ENCODE data around the gene CLCN4. TPM values are rescaled to one million over a fixed set of nuclear protein-coding genes. Genes with fewer than 3 reads are reported as not detected.

CLCN4 gene
- total RNA-seq, 2 experiments from 2014 or later, result not detected

DNA sequence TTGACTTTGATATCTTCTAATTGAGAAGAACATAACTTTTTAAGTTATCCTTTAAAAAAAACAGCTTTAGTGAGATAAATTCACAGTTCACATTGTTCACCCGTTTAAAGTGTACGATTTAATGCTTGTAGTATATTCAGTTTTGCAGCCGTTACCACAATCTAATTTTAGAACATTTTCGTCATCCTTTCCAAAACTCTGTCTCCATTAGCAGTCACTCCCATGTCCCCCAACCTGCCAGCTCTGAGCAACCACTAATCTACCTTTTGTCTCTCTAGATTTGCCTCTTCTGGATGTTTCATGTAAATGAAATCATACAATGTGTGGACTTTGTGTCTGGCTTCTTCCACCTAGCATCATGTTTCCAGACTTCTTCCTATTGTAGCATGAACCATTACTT lies 38.6 kb downstream of the CLCN4 start:
- intact Hi-C loops (cut with DNase I, micrococcal nuclease), result no loop called here

DNA sequence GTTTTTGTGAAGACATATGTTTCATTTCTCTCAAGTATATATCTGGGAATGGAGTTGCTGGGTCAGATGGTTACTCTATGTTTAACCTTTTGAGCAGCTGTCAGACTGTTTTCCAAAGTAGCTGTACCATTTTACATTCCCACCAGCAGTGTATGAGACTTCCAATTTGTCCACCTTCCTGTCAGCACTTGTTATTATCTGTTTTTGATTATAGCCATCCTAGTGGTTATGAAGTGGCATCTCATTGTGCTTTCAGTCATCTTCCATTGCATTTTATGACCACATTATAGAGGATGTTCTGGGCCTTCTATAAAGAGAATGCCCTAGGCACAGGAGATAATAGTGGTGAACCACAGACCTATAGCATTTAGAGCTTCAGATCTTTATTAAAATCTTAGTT lies 39.2 kb downstream of the CLCN4 start:
- Histone ChIP-seq H3K36me3 (ENCODE audit: insufficient read depth, low read length) (no peaks in the 10 kb centered on the region), H3K27ac (ENCODE audit: low read depth in 1 of 2, low read length in 2 of 2) (no peak overlapping the region), H3K27me3 (ENCODE audit: control insufficient read depth in 1 of 2, insufficient read depth in 2 of 2, low read length in 2 of 2) (no peaks in the 10 kb centered on the region), H3K4me3 (ENCODE audit: low read length) (no peak overlapping the region), H3K9me3 (ENCODE audit: control insufficient read depth in 1 of 2, insufficient read depth in 1 of 2, low read length in 2 of 2) (no peaks in the 10 kb centered on the region), H3K4me1 (ENCODE audit: insufficient read depth, low read length) (no peaks in the 10 kb centered on the region)
- H3K27me3 Mint-ChIP-seq, result peaks cover 9% of the 10 kb centered on the region
- DNase-seq, result no peak
- no peaks in the 10 kb centered on the region for H3K36me3 Mint-ChIP-seq (ENCODE audit: low read depth)
- ATAC-seq (ENCODE audit: poor library complexity), result no peak
- H3K4me3 Mint-ChIP-seq, result no peak overlapping the region
- ChIA-PET POLR2A (no interaction called here), CTCF (no interaction called here)
- no peaks in the 10 kb centered on the region for H3K9me3 Mint-ChIP-seq
- intact Hi-C loops (cut with DNase I, micrococcal nuclease), result no loop called here
- TF ChIP-seq, protein P1, sequence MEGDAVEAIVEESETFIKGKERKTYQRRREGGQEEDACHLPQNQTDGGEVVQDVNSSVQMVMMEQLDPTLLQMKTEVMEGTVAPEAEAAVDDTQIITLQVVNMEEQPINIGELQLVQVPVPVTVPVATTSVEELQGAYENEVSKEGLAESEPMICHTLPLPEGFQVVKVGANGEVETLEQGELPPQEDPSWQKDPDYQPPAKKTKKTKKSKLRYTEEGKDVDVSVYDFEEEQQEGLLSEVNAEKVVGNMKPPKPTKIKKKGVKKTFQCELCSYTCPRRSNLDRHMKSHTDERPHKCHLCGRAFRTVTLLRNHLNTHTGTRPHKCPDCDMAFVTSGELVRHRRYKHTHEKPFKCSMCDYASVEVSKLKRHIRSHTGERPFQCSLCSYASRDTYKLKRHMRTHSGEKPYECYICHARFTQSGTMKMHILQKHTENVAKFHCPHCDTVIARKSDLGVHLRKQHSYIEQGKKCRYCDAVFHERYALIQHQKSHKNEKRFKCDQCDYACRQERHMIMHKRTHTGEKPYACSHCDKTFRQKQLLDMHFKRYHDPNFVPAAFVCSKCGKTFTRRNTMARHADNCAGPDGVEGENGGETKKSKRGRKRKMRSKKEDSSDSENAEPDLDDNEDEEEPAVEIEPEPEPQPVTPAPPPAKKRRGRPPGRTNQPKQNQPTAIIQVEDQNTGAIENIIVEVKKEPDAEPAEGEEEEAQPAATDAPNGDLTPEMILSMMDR (IDR thresholded peaks at IDR 0.05), result no peak
- no peak overlapping the region for H3K27ac Mint-ChIP-seq
- H3K4me1 Mint-ChIP-seq (ENCODE audit: low read depth), result peaks cover 5% of the 10 kb centered on the region

More for the DNA sequence above, 38.6 kb downstream of the CLCN4 start:
- no peak for ATAC-seq (ENCODE audit: poor library complexity)
- ChIA-PET CTCF (no interaction called here), POLR2A (no interaction called here)
- peaks cover 5% of the 10 kb centered on the region for H3K4me1 Mint-ChIP-seq (ENCODE audit: low read depth)
- no peak overlapping the region for H3K4me3 Mint-ChIP-seq
- H3K4me3 ChIP-seq (ENCODE audit: low read length), result no peak overlapping the region
- no peaks in the 10 kb centered on the region for H3K4me1 ChIP-seq (ENCODE audit: insufficient read depth, low read length)
- no peaks in the 10 kb centered on the region for H3K36me3 Mint-ChIP-seq (ENCODE audit: low read depth)
- no peaks in the 10 kb centered on the region for H3K36me3 ChIP-seq (ENCODE audit: insufficient read depth, low read length)
- TF ChIP-seq, protein P1 (IDR thresholded peaks at IDR 0.05), result no peak
- DNase-seq, result no peak
- H3K9me3 ChIP-seq (ENCODE audit: control insufficient read depth in 1 of 2, insufficient read depth in 1 of 2, low read length in 2 of 2), result no peaks in the 10 kb centered on the region
- no peak overlapping the region for H3K27ac ChIP-seq (ENCODE audit: low read depth in 1 of 2, low read length in 2 of 2)
- H3K27me3 Mint-ChIP-seq, result peaks cover 9% of the 10 kb centered on the region
- H3K27ac Mint-ChIP-seq, result no peak overlapping the region
- no peaks in the 10 kb centered on the region for H3K9me3 Mint-ChIP-seq
- no peaks in the 10 kb centered on the region for H3K27me3 ChIP-seq (ENCODE audit: control insufficient read depth in 1 of 2, insufficient read depth in 2 of 2, low read length in 2 of 2)

DNA sequence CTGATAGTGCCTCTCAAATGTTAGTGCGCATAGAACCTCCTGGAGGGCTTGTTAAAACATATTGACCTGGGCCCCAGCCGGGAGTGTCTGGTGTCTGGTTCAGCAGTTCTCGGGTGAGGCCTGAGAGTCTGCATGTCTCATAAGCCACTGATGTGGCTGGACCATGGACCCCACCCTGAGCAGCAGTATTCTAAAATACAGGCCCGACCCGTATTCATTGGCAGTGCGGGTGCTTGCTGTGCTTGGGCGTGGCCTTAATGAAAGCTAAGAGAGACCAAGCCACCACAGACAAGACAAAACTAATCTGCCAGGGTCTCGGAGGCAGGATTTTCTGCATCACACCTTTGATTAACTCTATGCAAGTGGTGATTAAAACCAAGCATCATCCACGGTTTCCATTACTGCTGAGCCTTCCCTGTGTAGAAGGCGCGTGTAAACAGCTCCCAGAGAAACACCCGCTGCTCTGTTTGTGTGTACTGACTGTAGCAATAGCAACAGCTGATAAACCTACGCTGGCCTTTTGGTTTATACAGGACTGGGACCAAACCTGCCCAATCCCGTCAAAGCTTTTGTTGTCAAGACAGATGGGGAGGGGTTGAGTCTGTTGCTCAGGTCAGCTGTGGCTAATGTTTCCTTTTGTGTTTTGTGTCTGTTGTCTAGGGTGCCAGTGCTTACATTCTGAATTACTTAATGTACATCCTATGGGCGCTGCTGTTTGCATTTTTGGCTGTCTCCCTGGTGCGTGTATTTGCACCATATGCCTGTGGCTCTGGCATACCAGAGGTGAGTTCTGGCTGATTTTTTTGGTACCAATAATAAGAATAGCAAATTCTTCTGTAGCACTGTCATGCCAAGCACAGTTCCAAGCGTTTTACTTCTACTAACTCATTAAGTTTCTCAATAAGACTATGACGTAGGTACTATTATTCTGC lies 40.8 kb downstream of the CLCN4 start:
- ATAC-seq (ENCODE audit: poor library complexity) (no peak), DNase-seq (no peak)
- H3K36me3 ChIP-seq (ENCODE audit: insufficient read depth, low read length), result no peaks in the 10 kb centered on the region
- H3K9me3 Mint-ChIP-seq, result no peaks in the 10 kb centered on the region
- H3K4me1 Mint-ChIP-seq (ENCODE audit: low read depth), result peaks cover 5% of the 10 kb centered on the region
- no peak overlapping the region for H3K27ac Mint-ChIP-seq
- H3K36me3 Mint-ChIP-seq (ENCODE audit: low read depth), result no peaks in the 10 kb centered on the region
- peaks cover 4% of the 10 kb centered on the region for H3K27me3 Mint-ChIP-seq
- no peaks in the 10 kb centered on the region for H3K27me3 ChIP-seq (ENCODE audit: control insufficient read depth in 1 of 2, insufficient read depth in 2 of 2, low read length in 2 of 2)
- H3K4me3 ChIP-seq (ENCODE audit: low read length), result no peak overlapping the region
- no peaks in the 10 kb centered on the region for H3K4me1 ChIP-seq (ENCODE audit: insufficient read depth, low read length)
- TF ChIP-seq, protein P1 (IDR thresholded peaks at IDR 0.05), result no peak
- no peaks in the 10 kb centered on the region for H3K9me3 ChIP-seq (ENCODE audit: control insufficient read depth in 1 of 2, insufficient read depth in 1 of 2, low read length in 2 of 2)
- H3K27ac ChIP-seq (ENCODE audit: low read depth in 1 of 2, low read length in 2 of 2), result no peak overlapping the region
- CTCF ChIA-PET, result interaction anchor here (1.2 kb wide), 1 partner anchor 8 kb away, joined by 3 read pairs; no protein-coding TSS in a partner anchor
- intact Hi-C loops (cut with DNase I, micrococcal nuclease), result no loop called here
- H3K4me3 Mint-ChIP-seq, result no peak overlapping the region
- POLR2A ChIA-PET, result no interaction called here

Measured in CD4-positive, alpha-beta T cell (primary cell).